ENCODE data around the gene ZWINT. TPM values are rescaled to one million over a fixed set of nuclear protein-coding genes. Genes with fewer than 3 reads are reported as not detected.

Gene ZWINT
- total RNA-seq (2014; rRNA removed; shearing (Covaris generic)): 84.4 and 103 TPM in 2 replicates

- Histone ChIP-seq H3K27me3 (ENCODE audit: control insufficient read depth, insufficient read depth, low read length) (no peaks in the 10 kb centered on the region), H3K4me3 (ENCODE audit: insufficient read depth, low read depth, low read length) (peak within 1 kb of the TSS; percentile 60), H3K36me3 (replicated peaks; ENCODE audit: control insufficient read depth, insufficient read depth, low read length) (peaks cover 21% of the 10 kb centered on the region)
- peak; percentile 86 for DNase-seq
These were observed at the start of gene ZWINT for GRCh38 chr10:56360967-56361612. TSS of gene ZWINT (minus strand) at chr10:56361259. CDS start at chr10:56361236, 23 bp downstream.

- H3K36me3 ChIP-seq (replicated peaks; ENCODE audit: control insufficient read depth, insufficient read depth, low read length): no peaks in the 10 kb centered on the region
- no peak overlapping the region for H3K4me3 ChIP-seq (ENCODE audit: insufficient read depth, low read depth, low read length)
- H3K27me3 ChIP-seq (ENCODE audit: control insufficient read depth, insufficient read depth, low read length): no peaks in the 10 kb centered on the region
These were observed 22.7 kb upstream of the ZWINT start for GRCh38 chr10:56383806-56384205.

GRCh38 chr10:56370217-56371113, 9.4 kb upstream of the ZWINT start:
- Histone ChIP-seq H3K27me3 (ENCODE audit: control insufficient read depth, insufficient read depth, low read length) (no peaks in the 10 kb centered on the region), H3K36me3 (replicated peaks; ENCODE audit: control insufficient read depth, insufficient read depth, low read length) (no peaks in the 10 kb centered on the region), H3K4me3 (ENCODE audit: insufficient read depth, low read depth, low read length) (no peak overlapping the region)
- no peak for DNase-seq

More at GRCh38 chr10:56383806-56384205, 22.7 kb upstream of the ZWINT start:
- no peak for DNase-seq

GRCh38 chr10:56360583-56360966, 484 bp downstream of the ZWINT start:
- H3K4me3 ChIP-seq (ENCODE audit: insufficient read depth, low read depth, low read length): peak overlapping the region; percentile 49
- DNase-seq: no peak
- H3K27me3 ChIP-seq (ENCODE audit: control insufficient read depth, insufficient read depth, low read length): no peaks in the 10 kb centered on the region
- H3K36me3 ChIP-seq (replicated peaks; ENCODE audit: control insufficient read depth, insufficient read depth, low read length): peaks cover 21% of the 10 kb centered on the region

GRCh38 chr10:56359837-56360236, 1.2 kb downstream of the ZWINT start:
- no peak for DNase-seq
- H3K27me3 ChIP-seq (ENCODE audit: control insufficient read depth, insufficient read depth, low read length): no peaks in the 10 kb centered on the region
- peaks cover 21% of the 10 kb centered on the region for H3K36me3 ChIP-seq (replicated peaks; ENCODE audit: control insufficient read depth, insufficient read depth, low read length)
- no peak overlapping the region for H3K4me3 ChIP-seq (ENCODE audit: insufficient read depth, low read depth, low read length)

- DNase-seq: no peak
- H3K27me3 ChIP-seq (ENCODE audit: control insufficient read depth, insufficient read depth, low read length): no peaks in the 10 kb centered on the region
- H3K36me3 ChIP-seq (replicated peaks; ENCODE audit: control insufficient read depth, insufficient read depth, low read length): peaks cover 21% of the 10 kb centered on the region
- no peak overlapping the region for H3K4me3 ChIP-seq (ENCODE audit: insufficient read depth, low read depth, low read length)
These were observed 4.0 kb downstream of the ZWINT start for GRCh38 chr10:56357018-56357417.

- no peak for DNase-seq
- Histone ChIP-seq H3K36me3 (replicated peaks; ENCODE audit: control insufficient read depth, insufficient read depth, low read length) (no peaks in the 10 kb centered on the region), H3K27me3 (ENCODE audit: control insufficient read depth, insufficient read depth, low read length) (no peaks in the 10 kb centered on the region), H3K4me3 (ENCODE audit: insufficient read depth, low read depth, low read length) (no peak overlapping the region)
These were observed 9.0 kb downstream of the ZWINT start for GRCh38 chr10:56351909-56352630.

- DNase-seq: no peak
- H3K4me3 ChIP-seq (ENCODE audit: insufficient read depth, low read depth, low read length): no peak overlapping the region
These were observed 11.4 kb downstream of the ZWINT start for GRCh38 chr10:56349611-56350010.

GRCh38 chr10:56348101-56348500, 13.0 kb downstream of the ZWINT start:
- Histone ChIP-seq H3K4me3 (ENCODE audit: insufficient read depth, low read depth, low read length) (no peak overlapping the region), H3K36me3 (replicated peaks; ENCODE audit: control insufficient read depth, insufficient read depth, low read length) (no peaks in the 10 kb centered on the region), H3K27me3 (ENCODE audit: control insufficient read depth, insufficient read depth, low read length) (no peaks in the 10 kb centered on the region)
- no peak for DNase-seq

More at GRCh38 chr10:56349611-56350010, 11.4 kb downstream of the ZWINT start:
- Histone ChIP-seq H3K27me3 (ENCODE audit: control insufficient read depth, insufficient read depth, low read length) (no peaks in the 10 kb centered on the region), H3K36me3 (replicated peaks; ENCODE audit: control insufficient read depth, insufficient read depth, low read length) (no peaks in the 10 kb centered on the region)

- Histone ChIP-seq H3K4me3 (ENCODE audit: insufficient read depth, low read depth, low read length) (no peak overlapping the region), H3K27me3 (ENCODE audit: control insufficient read depth, insufficient read depth, low read length) (no peaks in the 10 kb centered on the region), H3K36me3 (replicated peaks; ENCODE audit: control insufficient read depth, insufficient read depth, low read length) (no peaks in the 10 kb centered on the region)
- no peak for DNase-seq
These were observed 14.1 kb downstream of the ZWINT start for GRCh38 chr10:56346845-56347415.

GRCh38 chr10:56341612-56342011, 19.4 kb downstream of the ZWINT start:
- Histone ChIP-seq H3K36me3 (replicated peaks; ENCODE audit: control insufficient read depth, insufficient read depth, low read length) (no peaks in the 10 kb centered on the region), H3K4me3 (ENCODE audit: insufficient read depth, low read depth, low read length) (no peak overlapping the region), H3K27me3 (ENCODE audit: control insufficient read depth, insufficient read depth, low read length) (no peaks in the 10 kb centered on the region)
- no peak for DNase-seq

GRCh38 chr10:56329961-56330360, 31.1 kb downstream of the ZWINT start:
- Histone ChIP-seq H3K4me3 (ENCODE audit: insufficient read depth, low read depth, low read length) (no peak overlapping the region), H3K36me3 (replicated peaks; ENCODE audit: control insufficient read depth, insufficient read depth, low read length) (no peaks in the 10 kb centered on the region), H3K27me3 (ENCODE audit: control insufficient read depth, insufficient read depth, low read length) (no peaks in the 10 kb centered on the region)
- no peak for DNase-seq

- DNase-seq: no peak
- H3K4me3 ChIP-seq (ENCODE audit: insufficient read depth, low read depth, low read length): no peak overlapping the region
- H3K36me3 ChIP-seq (replicated peaks; ENCODE audit: control insufficient read depth, insufficient read depth, low read length): no peaks in the 10 kb centered on the region
- no peaks in the 10 kb centered on the region for H3K27me3 ChIP-seq (ENCODE audit: control insufficient read depth, insufficient read depth, low read length)
These were observed 33.9 kb downstream of the ZWINT start for GRCh38 chr10:56327118-56327517.

GRCh38 chr10:56319386-56319785, 41.7 kb downstream of the ZWINT start:
- H3K4me3 ChIP-seq (ENCODE audit: insufficient read depth, low read depth, low read length): no peak overlapping the region
- no peaks in the 10 kb centered on the region for H3K27me3 ChIP-seq (ENCODE audit: control insufficient read depth, insufficient read depth, low read length)
- H3K36me3 ChIP-seq (replicated peaks; ENCODE audit: control insufficient read depth, insufficient read depth, low read length): no peaks in the 10 kb centered on the region
- no peak for DNase-seq

Data from H7 (cell line).